Astrocyte of the spinal cord (primary cell): Measurements from ENCODE around the gene TFDP2.

Experiments
- DNase-seq: peaks from one replicate; pipeline ENCODE4 v3.0.0; 2011; ENCODE audit warnings: low read depth, low spot score
- H3K4me3 ChIP-seq: 2 replicates; pipeline ENCODE4 v1.5.1; 2011; ENCODE audit warnings: low read depth, mild to moderate bottlenecking, low read length, moderate library complexity
- in situ Hi-C: cut with HindIII; loops from 2 replicates; pipeline ENCODE4 v1.10.0; 2017; ENCODE audit warnings: low sequenced_read_pairs
- TF ChIP-seq, protein P1 (sequence below): IDR thresholded peaks from 2 replicates; pipeline ENCODE4 v1.5.1; 2012; ENCODE audit warnings: low read depth, mild to moderate bottlenecking, low read length, inconsistent platforms

Gene TFDP2

DNA sequence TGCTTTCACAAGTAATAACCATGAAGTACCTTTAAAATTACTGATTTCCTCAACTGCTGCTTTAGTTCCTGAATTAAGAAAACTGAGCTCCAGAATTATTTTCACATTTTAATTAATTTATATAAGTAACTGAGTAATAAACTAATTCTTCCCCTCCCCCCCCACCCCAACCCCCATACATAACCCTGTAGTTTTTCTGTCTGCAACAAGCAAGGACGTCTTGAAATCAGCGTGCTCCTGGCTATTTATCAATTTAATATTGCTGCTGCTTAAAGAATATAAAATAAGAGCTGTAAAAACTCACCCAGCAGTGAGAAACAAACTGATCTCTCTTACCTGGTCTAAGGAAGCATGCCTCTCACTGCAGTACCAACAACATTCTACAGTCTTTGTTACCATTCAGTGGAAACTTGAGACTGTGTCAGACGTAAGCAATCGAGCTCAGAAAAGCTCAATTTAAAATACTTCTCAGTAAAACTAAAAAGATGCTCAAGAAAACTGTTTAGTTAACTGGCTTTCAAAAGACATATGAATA, 121.0 kb downstream of the TFDP2 start:
- peak overlapping the region; percentile 65 for H3K4me3 ChIP-seq
- TF ChIP-seq, protein P1, sequence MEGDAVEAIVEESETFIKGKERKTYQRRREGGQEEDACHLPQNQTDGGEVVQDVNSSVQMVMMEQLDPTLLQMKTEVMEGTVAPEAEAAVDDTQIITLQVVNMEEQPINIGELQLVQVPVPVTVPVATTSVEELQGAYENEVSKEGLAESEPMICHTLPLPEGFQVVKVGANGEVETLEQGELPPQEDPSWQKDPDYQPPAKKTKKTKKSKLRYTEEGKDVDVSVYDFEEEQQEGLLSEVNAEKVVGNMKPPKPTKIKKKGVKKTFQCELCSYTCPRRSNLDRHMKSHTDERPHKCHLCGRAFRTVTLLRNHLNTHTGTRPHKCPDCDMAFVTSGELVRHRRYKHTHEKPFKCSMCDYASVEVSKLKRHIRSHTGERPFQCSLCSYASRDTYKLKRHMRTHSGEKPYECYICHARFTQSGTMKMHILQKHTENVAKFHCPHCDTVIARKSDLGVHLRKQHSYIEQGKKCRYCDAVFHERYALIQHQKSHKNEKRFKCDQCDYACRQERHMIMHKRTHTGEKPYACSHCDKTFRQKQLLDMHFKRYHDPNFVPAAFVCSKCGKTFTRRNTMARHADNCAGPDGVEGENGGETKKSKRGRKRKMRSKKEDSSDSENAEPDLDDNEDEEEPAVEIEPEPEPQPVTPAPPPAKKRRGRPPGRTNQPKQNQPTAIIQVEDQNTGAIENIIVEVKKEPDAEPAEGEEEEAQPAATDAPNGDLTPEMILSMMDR: no peak
- in situ Hi-C loops: no loop called here
- DNase-seq: peak; percentile 90

DNA sequence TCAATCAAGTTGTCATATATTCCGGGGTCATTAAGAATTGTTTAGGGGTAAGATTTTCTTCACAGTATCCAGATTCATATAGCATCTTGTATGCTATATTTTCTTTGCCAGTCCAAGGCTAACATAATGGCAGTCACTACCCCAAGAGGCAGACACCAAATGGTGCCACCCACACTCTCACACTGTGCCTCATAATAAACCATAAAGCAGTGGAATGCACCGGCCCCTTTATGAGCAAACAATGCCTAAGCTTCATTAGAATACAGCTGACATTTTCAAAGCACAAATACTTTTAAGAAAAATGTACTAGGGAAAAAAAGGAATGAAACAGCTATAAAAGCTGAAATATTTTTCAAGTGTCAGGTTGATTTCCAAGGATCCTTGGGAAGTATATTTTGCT, 121.6 kb downstream of the TFDP2 start:
- H3K4me3 ChIP-seq: peak overlapping the region; percentile 65
- in situ Hi-C loops: no loop called here
- TF ChIP-seq, protein P1: no peak
- DNase-seq: no peak

DNA sequence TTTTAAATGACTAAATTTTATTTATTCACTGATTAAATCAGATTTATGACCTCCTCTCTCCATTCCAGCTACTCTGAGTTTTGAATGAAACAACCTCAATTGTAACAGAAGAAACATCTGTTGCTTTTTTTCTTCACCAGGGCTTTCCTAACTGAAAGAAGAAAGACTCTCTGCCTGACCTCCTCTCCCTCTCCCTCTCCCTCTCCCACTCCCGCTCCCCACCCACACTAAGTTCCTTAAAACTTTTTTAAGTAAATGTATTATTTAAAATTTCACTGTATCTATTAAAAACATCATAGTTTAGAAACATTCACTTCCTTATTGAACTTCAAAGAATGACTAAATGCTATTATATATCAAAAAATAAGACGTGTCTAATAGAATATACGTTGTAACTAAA, 122.0 kb downstream of the TFDP2 start:
- H3K4me3 ChIP-seq: peak overlapping the region; percentile 65
- in situ Hi-C loops: no loop called here
- TF ChIP-seq, protein P1: no peak
- DNase-seq: peak; percentile 14

DNA sequence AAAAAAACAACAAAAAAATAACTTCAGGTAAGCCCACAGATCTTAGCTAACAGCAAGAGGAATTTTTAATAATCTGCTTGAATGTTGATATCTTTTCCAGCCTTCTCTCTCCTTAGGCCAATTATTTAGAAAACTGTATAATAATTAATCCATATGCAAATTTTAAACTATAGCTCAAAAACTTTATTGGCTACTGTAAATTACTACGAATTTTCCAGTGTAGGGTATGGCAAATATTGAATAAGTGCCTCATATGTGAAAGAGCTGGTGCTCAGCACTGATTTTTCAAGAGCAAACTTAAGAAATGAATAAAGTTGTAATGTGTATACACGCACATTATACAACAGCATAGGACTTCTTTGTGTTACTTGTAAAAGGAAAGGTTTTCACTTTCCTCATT, 123.0 kb downstream of the TFDP2 start:
- in situ Hi-C loops: no loop called here
- TF ChIP-seq, protein P1: no peak
- no peak for DNase-seq
- no peak overlapping the region for H3K4me3 ChIP-seq

DNA sequence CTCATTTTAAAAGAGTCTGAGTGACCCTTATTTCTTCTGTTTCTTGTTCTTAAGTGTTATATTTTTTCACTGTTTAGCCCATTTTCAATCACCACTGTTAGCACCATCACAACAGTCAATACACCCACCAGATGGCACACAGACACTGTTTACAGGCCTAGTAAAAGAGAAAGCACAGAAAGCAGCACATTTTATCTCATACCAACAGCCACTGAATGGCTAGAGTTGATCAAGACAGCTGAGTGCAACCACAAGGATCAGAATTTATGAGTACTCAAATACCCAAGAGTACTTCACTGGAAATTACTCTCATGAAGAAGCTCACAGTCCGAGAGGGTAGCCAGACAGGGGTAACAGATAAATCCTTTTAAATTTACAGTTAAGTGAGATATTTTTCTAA, 127.0 kb downstream of the TFDP2 start:
- in situ Hi-C loops: no loop called here
- no peak overlapping the region for H3K4me3 ChIP-seq
- TF ChIP-seq, protein P1: peak; percentile 10
- DNase-seq: peak; percentile 16

DNA sequence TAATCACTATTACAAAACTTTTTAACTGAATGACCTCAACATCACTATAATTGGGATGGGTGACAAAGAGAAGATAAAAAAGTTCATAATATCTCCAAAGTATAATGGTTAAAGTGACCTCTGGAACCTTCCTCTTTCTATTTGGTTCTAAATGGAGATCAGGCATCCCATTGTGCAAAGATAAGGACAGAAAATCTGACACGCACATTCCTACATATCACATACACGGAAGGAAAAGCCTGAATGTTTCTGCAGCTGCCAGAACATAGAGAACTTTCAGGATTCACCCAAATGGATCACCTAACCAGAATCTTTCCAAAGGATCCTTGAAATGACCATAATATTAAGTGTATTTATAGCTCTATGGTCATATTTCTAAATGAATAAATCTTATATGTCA, 128.2 kb downstream of the TFDP2 start:
- TF ChIP-seq, protein P1: no peak
- no peak for DNase-seq
- in situ Hi-C loops: no loop called here
- H3K4me3 ChIP-seq: no peak overlapping the region
